Measurements from ENCODE around the gene RUFY3.
"Not testable (repeated sequence)": the region's sequence is repeated elsewhere in the genome, so short reads cannot be mapped to it uniquely, and the experiment has no call there.

RUFY3 gene, protein sequence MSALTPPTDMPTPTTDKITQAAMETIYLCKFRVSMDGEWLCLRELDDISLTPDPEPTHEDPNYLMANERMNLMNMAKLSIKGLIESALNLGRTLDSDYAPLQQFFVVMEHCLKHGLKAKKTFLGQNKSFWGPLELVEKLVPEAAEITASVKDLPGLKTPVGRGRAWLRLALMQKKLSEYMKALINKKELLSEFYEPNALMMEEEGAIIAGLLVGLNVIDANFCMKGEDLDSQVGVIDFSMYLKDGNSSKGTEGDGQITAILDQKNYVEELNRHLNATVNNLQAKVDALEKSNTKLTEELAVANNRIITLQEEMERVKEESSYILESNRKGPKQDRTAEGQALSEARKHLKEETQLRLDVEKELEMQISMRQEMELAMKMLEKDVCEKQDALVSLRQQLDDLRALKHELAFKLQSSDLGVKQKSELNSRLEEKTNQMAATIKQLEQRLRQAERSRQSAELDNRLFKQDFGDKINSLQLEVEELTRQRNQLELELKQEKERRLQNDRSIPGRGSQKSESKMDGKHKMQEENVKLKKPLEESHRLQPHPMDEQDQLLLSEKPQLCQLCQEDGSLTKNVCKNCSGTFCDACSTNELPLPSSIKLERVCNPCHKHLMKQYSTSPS

DNA sequence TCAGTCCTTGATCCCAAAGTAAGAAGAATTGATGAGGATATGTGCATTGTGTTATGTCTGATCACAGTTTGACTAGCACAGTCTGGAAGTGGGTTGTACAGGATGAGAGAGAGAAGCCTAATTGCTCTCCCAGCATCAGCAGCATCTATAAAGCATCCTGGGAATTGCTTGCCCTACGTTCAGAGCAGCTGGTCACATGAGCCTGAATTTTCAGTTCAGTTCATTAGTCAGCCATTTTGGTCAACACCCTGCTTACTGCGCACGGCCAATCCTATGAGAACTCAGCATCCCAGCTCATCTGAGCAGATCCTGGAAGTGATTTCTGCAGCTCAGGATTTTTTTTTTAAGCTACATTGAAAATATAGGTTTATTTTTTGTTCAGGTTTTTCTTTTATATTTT lies at the start of gene RUFY3:
RUFY3 (plus strand) TSS at position 218 of the 400 bp plus-strand sequence. CDS start 610 bp downstream, outside the sequence.
- DNase-seq (ENCODE audit: low spot score), result no peak

DNA sequence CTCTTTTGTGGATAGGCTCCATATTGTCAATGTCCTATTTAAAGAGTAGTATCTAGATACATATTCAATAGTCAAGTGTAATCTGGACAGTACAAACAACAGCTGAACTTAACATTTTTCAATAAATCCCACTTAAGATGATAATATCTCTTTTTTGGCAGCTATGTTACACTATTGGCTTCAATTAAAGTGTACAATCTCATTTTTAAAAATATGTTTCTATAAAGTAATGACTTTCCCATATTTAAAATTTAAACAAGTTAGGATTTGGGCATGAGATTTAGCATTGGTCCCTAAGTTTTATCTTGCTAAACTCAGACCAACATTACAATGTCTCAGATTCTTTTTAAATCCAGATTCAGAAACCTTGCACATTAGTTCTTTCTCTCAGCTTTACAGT lies 47.6 kb upstream of the RUFY3 start:
- no peak for DNase-seq (ENCODE audit: low spot score)

DNA sequence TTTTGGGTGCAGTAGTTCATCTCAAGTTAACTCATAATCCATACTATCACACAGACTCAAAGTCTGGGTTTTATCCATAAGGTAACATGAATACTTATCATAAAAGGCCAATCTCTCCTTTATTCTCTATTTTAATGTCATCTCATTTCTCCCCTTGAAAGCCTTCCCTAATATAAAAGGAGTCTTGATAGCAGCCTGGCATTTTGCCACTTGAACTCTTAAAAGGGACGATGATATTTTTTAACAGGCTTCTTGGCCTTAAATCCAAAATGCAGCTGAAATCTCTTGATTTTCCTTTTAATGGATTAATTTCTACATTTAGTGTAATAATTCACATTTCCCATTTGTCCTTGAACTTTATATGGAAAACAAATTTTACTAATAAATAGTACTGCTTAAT lies 47.0 kb upstream of the RUFY3 start:
- no peak for DNase-seq (ENCODE audit: low spot score)

DNA sequence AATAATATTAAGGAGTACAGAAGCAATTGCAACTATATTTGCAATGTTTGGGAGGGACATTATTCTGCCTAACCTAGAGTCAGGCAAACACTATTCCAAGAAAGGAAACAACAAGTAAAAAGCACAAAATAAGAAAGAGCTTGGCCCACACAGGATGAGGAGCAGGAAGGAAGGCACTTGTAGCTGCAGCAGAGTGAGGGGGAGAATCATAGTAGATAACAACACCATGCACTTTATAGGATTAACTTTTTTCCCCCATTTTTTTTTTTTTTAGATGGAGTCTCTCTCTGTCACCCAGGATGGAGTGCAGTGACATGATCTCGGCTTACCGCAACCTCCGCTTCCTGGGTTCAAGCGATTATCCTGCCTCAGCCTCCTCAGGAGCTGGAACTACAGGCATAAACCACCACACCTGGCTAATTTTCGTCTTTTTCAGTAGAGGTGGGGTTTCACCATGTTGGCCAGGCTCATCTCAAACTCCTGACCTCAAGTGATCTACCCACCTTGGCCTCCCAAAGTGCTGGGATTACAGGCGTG lies 45.1 kb upstream of the RUFY3 start:
- no peak for DNase-seq (ENCODE audit: low spot score)

DNA sequence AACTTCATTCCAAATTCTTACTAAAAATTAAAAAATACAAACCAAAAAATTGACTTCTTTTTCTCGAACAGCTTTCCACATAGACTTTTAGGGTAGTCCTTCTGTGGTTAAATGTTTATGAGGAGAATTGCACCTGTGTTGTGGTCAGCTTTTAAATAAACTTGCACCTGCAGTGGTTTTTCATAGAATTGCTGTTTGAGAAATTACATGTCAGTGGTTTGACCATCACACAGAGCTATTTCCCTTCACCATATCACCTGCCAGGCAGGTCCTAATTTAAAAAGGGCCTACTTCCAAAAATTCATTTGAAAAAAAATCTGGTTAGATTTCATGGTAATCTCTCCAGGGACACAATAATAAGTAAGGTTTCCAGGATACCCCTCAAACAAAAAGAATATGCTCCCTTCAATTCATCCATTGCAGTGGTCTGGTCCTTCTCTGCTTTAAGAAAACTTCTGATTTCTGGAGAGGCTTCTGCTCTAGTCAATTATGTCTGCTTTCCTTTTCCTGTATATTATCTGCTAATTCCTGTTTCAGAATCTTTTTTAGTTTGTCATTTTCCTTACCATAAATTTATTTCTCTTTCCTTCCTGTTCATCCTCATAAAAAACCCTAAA lies 43.3 kb upstream of the RUFY3 start:
- no peak for DNase-seq (ENCODE audit: low spot score)

DNA sequence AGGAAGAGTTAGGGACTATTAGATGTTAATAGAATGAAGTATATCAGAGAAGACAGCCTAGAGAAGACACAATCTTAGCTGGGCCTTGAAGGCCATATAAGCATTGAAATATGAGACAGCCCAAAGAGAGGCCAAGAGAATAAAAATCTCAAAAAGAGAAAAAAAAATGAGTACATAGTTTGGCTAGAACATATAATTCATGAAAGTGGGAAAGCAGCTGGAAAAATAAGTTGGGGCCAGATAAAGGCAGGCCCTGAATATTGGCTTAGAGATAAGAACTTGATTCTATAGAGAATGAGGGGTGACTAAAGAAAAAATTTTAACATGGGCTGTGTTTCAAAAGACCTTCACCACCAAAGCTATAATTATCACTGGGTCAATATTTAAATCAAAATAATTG lies 40.8 kb upstream of the RUFY3 start:
- DNase-seq (ENCODE audit: low spot score), result no peak

DNA sequence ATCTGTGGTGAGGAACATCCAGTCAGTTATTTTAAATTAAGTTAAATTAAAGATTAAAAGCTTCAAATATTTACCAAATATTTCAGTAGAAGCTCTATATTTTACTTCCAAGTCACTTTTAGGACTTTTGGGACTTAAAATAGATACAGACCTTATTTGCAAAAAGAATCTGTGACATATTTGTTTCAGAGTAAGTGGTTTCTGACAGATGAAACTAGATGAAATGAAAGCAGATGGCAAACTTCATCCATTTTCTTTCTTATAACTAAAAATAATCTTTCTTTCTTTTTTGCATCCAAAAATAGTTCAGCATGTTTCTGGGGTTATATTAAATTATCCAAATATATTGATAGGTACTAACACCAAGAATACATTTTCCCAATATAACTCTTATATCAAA lies 40.1 kb upstream of the RUFY3 start:
- DNase-seq (ENCODE audit: low spot score), result no peak

DNA sequence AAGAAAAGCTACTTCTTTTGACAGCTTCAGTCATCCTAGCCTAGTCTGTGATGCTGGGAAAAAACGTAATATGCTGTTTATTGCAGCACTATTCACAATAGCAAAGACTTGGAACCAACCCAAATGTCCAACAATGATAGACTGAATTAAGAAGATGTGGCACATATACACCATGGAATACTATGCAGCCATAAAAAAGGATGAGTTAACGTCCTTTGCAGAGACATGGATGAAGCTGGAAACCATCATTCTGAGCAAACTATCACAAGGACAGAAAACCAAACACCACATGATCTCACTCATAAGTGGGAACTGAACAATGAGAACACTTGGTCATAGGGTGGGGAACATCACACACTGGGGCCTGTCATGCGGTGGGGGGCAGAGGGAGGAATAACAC lies 39.6 kb upstream of the RUFY3 start:
- DNase-seq (ENCODE audit: low spot score), result not testable (repeated sequence)

DNA sequence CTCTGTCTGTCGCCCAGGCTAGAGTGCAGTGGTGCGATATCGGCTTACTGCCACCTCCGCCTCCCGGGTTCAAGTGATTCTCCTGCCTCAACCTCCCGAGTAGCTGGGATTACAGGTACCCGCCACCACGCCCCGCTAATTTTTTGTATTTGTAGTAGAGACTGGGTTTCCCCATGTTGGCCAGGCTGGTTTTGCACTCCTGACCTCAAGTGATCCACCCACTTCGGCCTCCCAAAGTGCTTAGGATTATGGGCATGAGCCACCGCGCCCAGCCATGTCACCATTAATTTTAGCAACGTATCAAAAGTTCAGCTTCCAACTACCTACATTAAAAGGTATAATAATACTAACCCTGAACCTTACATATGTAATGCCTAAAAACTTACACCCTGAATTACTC lies 34.4 kb upstream of the RUFY3 start:
- no peak for DNase-seq (ENCODE audit: low spot score)

DNA sequence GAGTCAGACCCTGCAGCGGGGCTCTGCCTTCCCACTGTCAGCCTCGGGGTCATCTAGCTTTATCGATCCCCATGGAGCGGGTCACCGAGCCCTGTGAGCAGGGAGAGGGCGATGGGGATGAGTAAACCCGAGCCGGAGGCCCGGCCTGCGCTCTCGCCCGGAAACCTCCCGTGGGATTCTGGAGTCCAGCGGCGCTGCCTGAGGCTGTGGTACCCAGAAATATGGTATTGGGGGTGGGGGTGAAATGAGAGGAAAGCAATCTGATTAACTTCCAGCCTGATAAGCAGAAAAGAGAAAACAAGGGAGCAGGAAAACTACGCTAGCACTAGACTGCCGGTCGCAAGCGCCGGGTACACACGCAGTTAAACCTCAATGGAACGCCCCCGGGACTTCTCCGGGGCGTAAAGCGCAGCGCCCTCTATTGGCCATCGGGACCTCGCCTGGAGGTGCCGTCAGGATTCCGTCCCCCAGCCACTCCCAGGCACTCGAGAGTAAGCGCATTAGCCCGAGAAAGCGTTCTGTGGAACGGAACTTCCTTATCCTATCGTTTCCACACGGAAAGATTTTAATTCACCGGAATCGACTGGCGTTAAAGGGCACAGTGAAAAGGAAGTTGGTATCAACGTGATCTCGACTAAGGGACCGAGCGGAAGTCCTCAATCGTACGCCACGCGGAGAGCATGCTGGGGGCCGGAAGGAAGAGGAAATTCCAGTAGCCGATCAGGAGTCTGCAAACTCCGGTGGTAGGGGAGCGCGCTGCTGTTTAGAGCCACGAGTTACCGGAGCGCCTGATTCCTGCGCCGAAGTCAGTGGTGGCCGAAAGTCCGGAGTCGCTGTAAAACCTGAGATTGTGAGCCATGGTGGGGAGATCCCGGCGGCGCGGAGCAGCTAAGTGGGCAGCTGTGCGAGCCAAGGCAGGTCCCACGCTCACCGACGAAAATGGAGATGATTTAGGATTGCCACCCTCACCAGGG lies 33.7 kb upstream of the RUFY3 start, which contains the start of gene UTP3:
UTP3 (plus strand) TSS at position 712 of the 974 bp plus-strand sequence; CDS start at position 858, 146 bp downstream.
- DNase-seq (ENCODE audit: low spot score), result peak; percentile 58

DNA sequence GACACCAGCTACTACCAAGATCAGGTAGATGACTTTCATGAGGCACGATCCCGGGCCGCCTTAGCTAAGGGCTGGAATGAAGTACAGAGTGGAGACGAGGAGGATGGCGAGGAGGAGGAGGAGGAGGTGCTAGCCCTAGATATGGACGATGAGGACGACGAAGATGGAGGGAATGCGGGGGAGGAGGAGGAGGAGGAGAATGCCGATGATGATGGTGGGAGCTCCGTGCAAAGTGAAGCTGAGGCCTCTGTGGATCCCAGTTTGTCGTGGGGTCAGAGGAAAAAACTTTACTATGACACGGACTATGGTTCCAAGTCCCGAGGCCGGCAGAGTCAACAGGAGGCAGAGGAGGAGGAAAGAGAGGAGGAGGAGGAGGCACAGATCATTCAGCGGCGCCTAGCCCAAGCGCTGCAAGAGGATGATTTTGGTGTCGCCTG lies 33.0 kb upstream of the RUFY3 start:
- DNase-seq (ENCODE audit: low spot score), result no peak

DNA sequence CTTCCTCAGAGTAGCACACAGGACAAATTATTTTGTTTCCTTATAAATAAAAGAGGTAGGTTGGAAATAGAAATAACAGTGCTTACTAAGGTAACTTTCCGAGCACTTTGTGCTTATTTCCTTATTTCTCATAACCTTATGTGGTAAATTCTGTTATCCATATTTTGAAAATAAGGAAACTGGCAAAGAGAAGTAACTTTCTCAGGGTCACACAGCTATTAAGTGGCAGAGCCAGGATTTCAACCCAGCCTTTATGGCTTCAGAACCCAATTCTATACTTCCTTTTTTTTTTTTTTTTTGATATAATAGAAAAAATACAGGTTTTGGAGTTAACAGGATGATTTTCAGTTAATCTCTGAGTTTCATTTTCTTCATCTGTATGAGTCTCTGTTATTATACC lies 30.1 kb upstream of the RUFY3 start:
- DNase-seq (ENCODE audit: low spot score), result no peak

DNA sequence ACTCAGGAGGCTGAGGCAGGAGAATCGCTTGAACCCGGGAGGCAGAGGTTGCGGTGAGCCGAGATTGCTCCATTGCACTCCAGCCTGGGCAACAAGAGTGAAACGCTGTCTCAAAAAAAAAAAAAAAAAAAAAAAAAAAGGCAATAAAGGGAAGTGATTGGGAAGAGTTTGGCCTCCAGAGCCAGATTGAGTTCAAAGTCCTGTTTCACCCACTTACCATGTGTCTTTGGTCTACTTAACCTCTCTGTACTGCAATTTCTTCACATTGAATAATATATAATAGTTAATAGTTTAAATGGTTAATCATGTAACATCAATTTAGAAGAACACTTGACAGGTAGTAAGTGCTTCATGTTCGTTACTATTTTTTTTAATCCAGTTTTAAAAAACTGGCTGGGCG lies 27.1 kb upstream of the RUFY3 start:
- DNase-seq (ENCODE audit: low spot score), result not testable (repeated sequence)

DNA sequence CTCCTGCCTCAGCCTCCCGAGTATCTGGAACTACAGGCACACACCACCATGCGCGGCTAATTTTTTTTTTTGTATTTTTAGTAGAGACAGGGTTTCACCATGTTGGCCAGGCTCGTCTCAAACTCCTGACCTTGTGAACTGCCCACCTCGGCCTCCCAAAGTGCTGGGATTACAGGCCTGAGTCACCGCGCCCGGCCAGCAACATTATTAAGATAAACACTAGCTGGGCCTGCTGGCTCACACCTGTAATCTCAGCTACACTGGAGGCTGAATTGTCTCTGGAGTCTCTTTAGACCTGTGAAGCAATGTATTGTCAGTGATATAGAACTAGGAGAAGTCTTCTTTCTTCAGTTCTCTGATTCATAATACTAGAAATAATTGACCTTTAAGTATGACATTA lies 23.3 kb upstream of the RUFY3 start:
- not testable (repeated sequence) for DNase-seq (ENCODE audit: low spot score)

DNA sequence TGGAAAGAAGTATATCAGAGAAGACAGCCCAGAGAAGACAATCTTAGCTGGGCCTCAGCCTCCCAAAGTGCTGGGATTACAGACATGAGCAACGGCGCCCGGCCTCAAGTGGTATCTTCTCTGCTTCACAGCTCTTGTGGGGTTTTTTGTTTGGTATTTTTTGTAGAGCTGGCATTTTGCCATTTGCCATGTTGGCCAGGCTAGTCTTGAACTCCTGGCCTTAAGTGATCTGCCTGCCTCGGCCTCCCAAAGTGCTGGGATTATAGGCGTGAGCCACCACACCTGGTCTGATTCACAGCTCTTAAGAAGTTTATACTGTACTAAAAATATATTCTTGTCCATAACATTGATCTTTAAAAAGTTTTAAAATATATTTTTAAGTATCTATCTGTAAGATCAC lies 21.1 kb upstream of the RUFY3 start:
- DNase-seq (ENCODE audit: low spot score), result no peak

DNA sequence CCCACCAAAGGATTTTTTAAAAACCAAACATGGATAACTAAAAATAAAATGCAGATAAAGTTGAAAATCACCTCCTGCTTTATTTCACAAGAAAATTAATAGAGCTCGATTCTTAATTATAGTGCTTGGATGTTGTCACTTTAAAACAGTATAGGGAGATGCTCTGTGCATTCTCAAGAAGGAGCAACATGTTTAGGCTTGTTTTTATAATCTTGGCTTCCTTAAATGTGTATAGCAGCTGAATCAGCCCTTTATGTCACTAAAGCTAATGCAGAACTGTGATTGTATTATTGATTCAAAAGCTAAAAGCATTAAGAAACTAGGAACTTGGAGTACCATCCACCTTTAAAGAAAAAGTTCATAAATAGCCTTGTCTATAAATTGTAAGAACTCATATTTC lies 20.5 kb upstream of the RUFY3 start:
- DNase-seq (ENCODE audit: low spot score), result no peak

DNA sequence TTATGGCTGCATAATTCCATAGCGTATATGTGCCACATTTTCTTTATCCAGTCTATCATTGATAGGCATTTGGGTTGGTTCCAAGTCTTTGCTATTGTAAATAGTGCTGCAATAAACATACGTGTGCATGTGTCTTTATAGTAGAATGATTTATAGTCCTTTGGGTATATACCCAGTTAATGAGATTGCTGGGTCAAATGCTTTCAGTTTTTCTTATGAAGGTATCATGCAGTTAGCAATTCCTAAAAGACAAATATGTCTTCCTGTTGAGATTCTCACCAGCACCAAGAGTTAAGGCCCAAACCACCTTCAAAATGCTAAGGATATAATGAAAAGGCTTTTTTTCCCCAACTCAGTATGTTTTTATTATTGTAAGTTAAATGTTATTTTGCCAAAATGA lies 19.2 kb upstream of the RUFY3 start:
- not testable (repeated sequence) for DNase-seq (ENCODE audit: low spot score)

DNA sequence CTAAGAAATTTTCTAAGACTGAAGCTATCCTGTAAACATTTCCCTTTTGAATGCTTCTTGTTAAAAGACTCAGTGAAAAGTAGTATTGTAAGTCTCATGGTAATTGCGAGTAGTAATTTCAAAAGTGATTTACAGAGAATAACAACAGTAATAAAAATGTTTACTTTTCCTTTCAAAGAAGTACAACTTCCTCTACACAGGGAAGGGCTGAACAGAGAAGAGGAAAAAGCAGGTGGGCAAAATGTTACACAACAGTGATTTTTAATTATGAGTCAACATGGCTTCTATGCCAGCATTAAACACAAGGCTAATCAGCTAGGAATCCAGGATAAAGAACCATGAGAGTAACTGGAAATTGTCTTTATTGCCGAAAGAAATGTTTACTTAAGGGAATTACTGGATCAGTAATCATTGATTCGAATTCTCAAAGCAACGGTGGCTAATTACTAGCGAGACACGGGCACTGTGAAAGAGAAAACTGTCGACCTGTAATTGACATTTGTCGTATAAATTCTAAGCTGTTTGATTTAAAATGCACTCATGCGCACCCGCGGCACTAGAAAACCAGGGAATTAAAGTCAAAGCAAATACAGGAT lies 18.0 kb upstream of the RUFY3 start:
- no peak for DNase-seq (ENCODE audit: low spot score)

DNA sequence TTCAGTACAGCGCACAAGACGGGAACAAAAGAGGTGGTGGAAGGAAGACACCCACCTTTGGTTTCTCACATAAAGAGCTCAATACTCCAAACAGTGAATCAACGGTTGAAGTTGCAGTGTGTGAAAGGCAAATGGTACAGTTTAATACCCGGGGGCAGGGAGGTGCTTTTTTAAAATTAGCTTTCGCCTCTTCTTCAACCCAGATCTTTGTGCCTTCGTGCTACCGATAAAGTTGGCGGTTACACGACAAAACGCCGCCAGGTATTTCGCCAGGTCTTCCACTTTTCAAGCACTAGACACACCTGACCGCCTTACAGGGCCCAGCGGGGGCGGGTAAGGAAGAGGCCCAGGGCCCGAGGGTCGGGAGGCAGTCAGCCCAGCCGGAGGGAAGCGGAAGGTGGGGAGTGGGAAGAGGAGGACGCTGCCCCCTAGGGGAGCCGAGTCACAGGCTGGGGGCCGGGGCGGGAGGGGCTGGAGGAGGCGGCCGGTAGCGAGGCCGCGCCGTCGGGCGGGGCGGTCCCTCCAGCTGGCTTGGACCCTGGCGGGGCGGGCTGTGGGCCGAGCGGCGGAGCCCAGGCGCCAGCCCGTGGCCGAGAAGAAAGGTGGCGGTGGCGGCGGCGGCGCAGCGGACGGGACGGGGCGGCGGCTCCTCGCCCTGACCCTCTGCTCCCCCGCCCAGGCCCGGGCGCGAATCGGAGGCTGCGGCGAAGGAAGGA lies 17.4 kb upstream of the RUFY3 start:
- peak; percentile 58 for DNase-seq (ENCODE audit: low spot score)

DNA sequence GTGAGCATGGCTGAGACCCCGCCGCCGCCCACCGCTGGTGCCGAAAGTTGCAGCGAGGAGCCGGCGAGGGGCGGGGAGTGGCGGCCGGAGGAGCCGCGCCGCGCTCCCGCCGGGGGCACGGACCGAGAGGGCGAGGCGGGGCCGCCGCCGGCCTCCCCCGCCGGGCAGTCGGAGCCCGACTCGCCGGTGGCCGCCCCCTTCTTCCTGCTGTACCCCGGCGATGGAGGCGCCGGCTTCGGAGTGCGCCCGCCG lies 16.9 kb upstream of the RUFY3 start:
- DNase-seq (ENCODE audit: low spot score), result no peak

Measured in HuH-7.5 (cell line).